Measurements from ENCODE around the gene RAX2. TPM values are rescaled to one million over a fixed set of nuclear protein-coding genes. Genes with fewer than 3 reads are reported as not detected.
A peak's percentile ranks its signal among the peaks of the same experiment; 100 is the strongest.
"Not testable (repeated sequence)": the region's sequence is repeated elsewhere in the genome, so short reads cannot be mapped to it uniquely, and the experiment has no call there.

Gene RAX2
- total RNA-seq, 2 experiments from 2014 or later, result not detected

- intact Hi-C loops (cut with micrococcal nuclease), result loop anchor here (1.0 to 5.0 kb wide), 16 partner anchors 41 to 1156 kb away; partner anchors contain the start of genes ANKRD24, CACTIN, CHAF1A and DAPK3
- H3K36me3 Mint-ChIP-seq (ENCODE audit: low read depth), result peaks cover 14% of the 10 kb centered on the region
- peak within 1 kb of the TSS; percentile 98 for H3K27ac Mint-ChIP-seq
- H3K27me3 Mint-ChIP-seq (ENCODE audit: low read depth), result no peaks in the 10 kb centered on the region
- CTCF ChIA-PET, result interaction anchor here (0.5 to 2.4 kb wide), 11 partner anchors 9 to 378 kb away, joined by 3 to 15 read pairs (median 3); no protein-coding TSS in a partner anchor
- H3K4me3 Mint-ChIP-seq, result peak within 1 kb of the TSS; percentile 99
- H3K4me1 Mint-ChIP-seq (ENCODE audit: low read depth), result peaks cover 46% of the 10 kb centered on the region
- peak; percentile 97 for DNase-seq
- H3K9me3 Mint-ChIP-seq, result no peaks in the 10 kb centered on the region
Observed at GRCh38 chr19:3761382-3762129, 10.5 kb downstream of the RAX2 start, which contains the start of gene APBA3. APBA3 (minus strand) TSS chr19:3761692; CDS start chr19:3760264, 1,428 bp downstream.

- Mint-ChIP-seq H3K9me3 (no peaks in the 10 kb centered on the region), H3K27ac (peak overlapping the region; percentile 96), H3K4me3 (peak overlapping the region; percentile 99), H3K36me3 (ENCODE audit: low read depth) (peaks cover 11% of the 10 kb centered on the region), H3K4me1 (ENCODE audit: low read depth) (peaks cover 45% of the 10 kb centered on the region), H3K27me3 (ENCODE audit: low read depth) (no peaks in the 10 kb centered on the region)
- intact Hi-C loops (cut with micrococcal nuclease), result loop anchor here (2.0 to 5.0 kb wide), 9 partner anchors 189 to 1156 kb away; partner anchors contain the start of genes CHAF1A, DAPK3, DPP9 and EEF2
- CTCF ChIA-PET, result interaction anchor here (0.7 to 2.4 kb wide), 4 partner anchors 37 to 61 kb away, joined by 3 to 15 read pairs (median 4); no protein-coding TSS in a partner anchor
- peak; percentile 30 for DNase-seq
Observed at GRCh38 chr19:3760871-3761361, 11.1 kb downstream of the RAX2 start.

- intact Hi-C loops (cut with micrococcal nuclease), result loop anchor here (2.0 to 5.0 kb wide), 9 partner anchors 187 to 1158 kb away; partner anchors contain the start of genes CHAF1A, DAPK3, DPP9 and EEF2
- H3K4me1 Mint-ChIP-seq (ENCODE audit: low read depth), result peaks cover 53% of the 10 kb centered on the region
- peak overlapping the region; percentile 99 for H3K4me3 Mint-ChIP-seq
- H3K9me3 Mint-ChIP-seq, result no peaks in the 10 kb centered on the region
- H3K36me3 Mint-ChIP-seq (ENCODE audit: low read depth), result peaks cover 11% of the 10 kb centered on the region
- no peak for DNase-seq
- CTCF ChIA-PET, result interaction anchor here (0.7 kb wide), 1 partner anchor 34 kb away, joined by 3 read pairs; no protein-coding TSS in a partner anchor
- H3K27ac Mint-ChIP-seq, result no peak overlapping the region
- no peaks in the 10 kb centered on the region for H3K27me3 Mint-ChIP-seq (ENCODE audit: low read depth)
Observed at GRCh38 chr19:3759482-3760254, 12.4 kb downstream of the RAX2 start.

- H3K4me1 Mint-ChIP-seq (ENCODE audit: low read depth), result peaks cover 52% of the 10 kb centered on the region
- DNase-seq; H3K27ac Mint-ChIP-seq; intact Hi-C loops (cut with micrococcal nuclease); H3K4me3 Mint-ChIP-seq; H3K9me3 Mint-ChIP-seq; H3K27me3 Mint-ChIP-seq (ENCODE audit: low read depth): not testable (repeated sequence)
- CTCF ChIA-PET, result interaction anchor here (0.6 to 1.0 kb wide), 2 partner anchors 64 to 150 kb away, joined by 3 read pairs; no protein-coding TSS in a partner anchor
- H3K36me3 Mint-ChIP-seq (ENCODE audit: low read depth), result peaks cover 12% of the 10 kb centered on the region
Observed at GRCh38 chr19:3758297-3758696, 13.7 kb downstream of the RAX2 start.

- H3K9me3 Mint-ChIP-seq; intact Hi-C loops (cut with micrococcal nuclease); DNase-seq; H3K27ac Mint-ChIP-seq; H3K4me3 Mint-ChIP-seq; H3K27me3 Mint-ChIP-seq (ENCODE audit: low read depth): not testable (repeated sequence)
- H3K36me3 Mint-ChIP-seq (ENCODE audit: low read depth), result peaks cover 11% of the 10 kb centered on the region
- peaks cover 46% of the 10 kb centered on the region for H3K4me1 Mint-ChIP-seq (ENCODE audit: low read depth)
- CTCF ChIA-PET, result interaction anchor here (0.6 to 1.0 kb wide), 2 partner anchors 64 to 149 kb away, joined by 3 read pairs; no protein-coding TSS in a partner anchor
Observed at GRCh38 chr19:3757705-3758104, 14.3 kb downstream of the RAX2 start.

GRCh38 chr19:3753631-3754410, 18.2 kb downstream of the RAX2 start:
- no peak overlapping the region for H3K4me3 Mint-ChIP-seq
- H3K36me3 Mint-ChIP-seq (ENCODE audit: low read depth), result peaks cover 15% of the 10 kb centered on the region
- no peaks in the 10 kb centered on the region for H3K9me3 Mint-ChIP-seq

GRCh38 chr19:3752492-3752891, 19.5 kb downstream of the RAX2 start:
- peaks cover 12% of the 10 kb centered on the region for H3K36me3 Mint-ChIP-seq (ENCODE audit: low read depth)
- H3K9me3 Mint-ChIP-seq, result no peaks in the 10 kb centered on the region
- no peak overlapping the region for H3K4me3 Mint-ChIP-seq
- peaks cover 17% of the 10 kb centered on the region for H3K4me1 Mint-ChIP-seq (ENCODE audit: low read depth)
- CTCF ChIA-PET, result no interaction called here
- no peaks in the 10 kb centered on the region for H3K27me3 Mint-ChIP-seq (ENCODE audit: low read depth)
- intact Hi-C loops (cut with micrococcal nuclease), result no loop called here
- no peak overlapping the region for H3K27ac Mint-ChIP-seq
- DNase-seq, result no peak

More at GRCh38 chr19:3753631-3754410, 18.2 kb downstream of the RAX2 start:
- intact Hi-C loops (cut with micrococcal nuclease), result no loop called here
- H3K4me1 Mint-ChIP-seq (ENCODE audit: low read depth), result peaks cover 23% of the 10 kb centered on the region
- CTCF ChIA-PET, result interaction anchor here (1.0 kb wide), 1 partner anchor 85 kb away, joined by 3 read pairs; no protein-coding TSS in a partner anchor
- H3K27ac Mint-ChIP-seq, result no peak overlapping the region
- H3K27me3 Mint-ChIP-seq (ENCODE audit: low read depth), result no peaks in the 10 kb centered on the region
- DNase-seq, result no peak

- intact Hi-C loops (cut with micrococcal nuclease), result no loop called here
- no peak overlapping the region for H3K27ac Mint-ChIP-seq
- DNase-seq, result no peak
- H3K4me3 Mint-ChIP-seq, result no peak overlapping the region
- no peaks in the 10 kb centered on the region for H3K9me3 Mint-ChIP-seq
- H3K4me1 Mint-ChIP-seq (ENCODE audit: low read depth), result peaks cover 10% of the 10 kb centered on the region
- H3K36me3 Mint-ChIP-seq (ENCODE audit: low read depth), result peaks cover 11% of the 10 kb centered on the region
- CTCF ChIA-PET, result no interaction called here
- H3K27me3 Mint-ChIP-seq (ENCODE audit: low read depth), result no peaks in the 10 kb centered on the region
Observed at GRCh38 chr19:3751236-3751635, 20.8 kb downstream of the RAX2 start.

GRCh38 chr19:3750211-3750610, 21.8 kb downstream of the RAX2 start:
- intact Hi-C loops (cut with micrococcal nuclease), result no loop called here

GRCh38 chr19:3748965-3749364, 23.1 kb downstream of the RAX2 start:
- Mint-ChIP-seq H3K27me3 (ENCODE audit: low read depth) (no peaks in the 10 kb centered on the region), H3K27ac (no peak overlapping the region), H3K4me3 (no peak overlapping the region), H3K36me3 (ENCODE audit: low read depth) (peaks cover 11% of the 10 kb centered on the region), H3K4me1 (ENCODE audit: low read depth) (no peaks in the 10 kb centered on the region), H3K9me3 (no peaks in the 10 kb centered on the region)
- DNase-seq, result no peak
- intact Hi-C loops (cut with micrococcal nuclease), result no loop called here
- CTCF ChIA-PET, result interaction anchor here (1.2 kb wide), 1 partner anchor 14 kb away, joined by 3 read pairs; the partner anchor contains the start of gene MRPL54

More at GRCh38 chr19:3750211-3750610, 21.8 kb downstream of the RAX2 start:
- H3K27ac Mint-ChIP-seq, result no peak overlapping the region
- H3K4me3 Mint-ChIP-seq, result no peak overlapping the region
- peaks cover 11% of the 10 kb centered on the region for H3K36me3 Mint-ChIP-seq (ENCODE audit: low read depth)
- CTCF ChIA-PET, result interaction anchor here (1.2 kb wide), 1 partner anchor 12 kb away, joined by 3 read pairs; the partner anchor contains the start of gene MRPL54
- no peak for DNase-seq
- no peaks in the 10 kb centered on the region for H3K9me3 Mint-ChIP-seq
- no peaks in the 10 kb centered on the region for H3K27me3 Mint-ChIP-seq (ENCODE audit: low read depth)
- peaks cover 5% of the 10 kb centered on the region for H3K4me1 Mint-ChIP-seq (ENCODE audit: low read depth)

- peaks cover 7% of the 10 kb centered on the region for H3K36me3 Mint-ChIP-seq (ENCODE audit: low read depth)
- no peaks in the 10 kb centered on the region for H3K4me1 Mint-ChIP-seq (ENCODE audit: low read depth)
- H3K9me3 Mint-ChIP-seq, result no peaks in the 10 kb centered on the region
- CTCF ChIA-PET, result interaction anchor here (1.0 kb wide), 1 partner anchor 26 kb away, joined by 3 read pairs; no protein-coding TSS in a partner anchor
- no peak overlapping the region for H3K27ac Mint-ChIP-seq
- no peak for DNase-seq
- intact Hi-C loops (cut with micrococcal nuclease), result no loop called here
- no peaks in the 10 kb centered on the region for H3K27me3 Mint-ChIP-seq (ENCODE audit: low read depth)
- no peak overlapping the region for H3K4me3 Mint-ChIP-seq
Observed at GRCh38 chr19:3746371-3747056, 25.5 kb downstream of the RAX2 start.
